Testis (tissue), 2 donors: ENCODE results near the gene CELF4.

Source experiments
- POLR2A ChIP-seq: fragments of 450-650 bp; IDR thresholded peaks from one replicate; pipeline ENCODE4 v1.6.1; 2017; ENCODE audit warnings: antibody characterized with exemption, mild to moderate bottlenecking, moderate library complexity
- TF ChIP-seq, protein P1 (sequence below), 3 experiments: fragments of 450-650 bp in 2 of 3; fragments of 200-600 bp in 1 of 3; sonication (generic) in 1 of 3; IDR thresholded peaks; one replicate each; pipeline ENCODE4 v1.5.1; 2016 to 2019; ENCODE audit warnings: antibody characterized with exemption in 3 of 3, mild to moderate bottlenecking in 2 of 3, moderate library complexity in 1 of 3

DNA sequence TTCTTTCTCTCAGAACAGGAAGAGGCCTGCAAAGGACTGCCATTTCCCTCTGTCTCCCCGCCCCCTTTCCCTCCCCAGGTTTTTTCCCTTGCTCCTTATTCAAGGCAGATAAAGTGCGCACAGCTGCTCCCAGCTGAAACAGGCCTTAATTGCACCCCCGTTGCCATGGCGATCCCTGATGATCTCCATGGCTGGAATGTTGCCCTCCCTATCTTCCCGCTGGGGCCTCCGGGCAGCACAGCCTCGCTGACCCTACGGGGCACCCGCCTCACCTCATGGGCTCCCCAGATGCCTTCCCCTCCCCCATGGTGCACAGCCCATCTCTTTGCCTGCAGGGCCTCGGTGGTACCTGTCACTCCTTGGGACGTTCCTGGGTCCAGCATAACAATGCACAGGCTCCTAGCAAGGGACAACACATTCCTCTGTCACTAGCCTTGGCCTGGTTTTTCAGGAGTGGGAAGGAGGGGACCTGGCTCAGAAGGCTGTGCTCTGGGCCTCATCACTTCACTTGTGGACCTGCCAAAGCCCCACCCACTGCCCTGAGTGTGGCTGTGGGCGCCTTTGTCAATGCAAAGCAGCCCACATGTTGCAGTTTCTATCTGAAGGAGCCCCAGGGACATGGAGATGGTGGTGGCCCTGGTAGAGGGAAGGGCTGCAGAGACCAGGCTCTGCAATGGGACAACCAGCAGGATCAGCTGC, 115.0 kb downstream of the CELF4 start:
- TF ChIP-seq, protein P1, sequence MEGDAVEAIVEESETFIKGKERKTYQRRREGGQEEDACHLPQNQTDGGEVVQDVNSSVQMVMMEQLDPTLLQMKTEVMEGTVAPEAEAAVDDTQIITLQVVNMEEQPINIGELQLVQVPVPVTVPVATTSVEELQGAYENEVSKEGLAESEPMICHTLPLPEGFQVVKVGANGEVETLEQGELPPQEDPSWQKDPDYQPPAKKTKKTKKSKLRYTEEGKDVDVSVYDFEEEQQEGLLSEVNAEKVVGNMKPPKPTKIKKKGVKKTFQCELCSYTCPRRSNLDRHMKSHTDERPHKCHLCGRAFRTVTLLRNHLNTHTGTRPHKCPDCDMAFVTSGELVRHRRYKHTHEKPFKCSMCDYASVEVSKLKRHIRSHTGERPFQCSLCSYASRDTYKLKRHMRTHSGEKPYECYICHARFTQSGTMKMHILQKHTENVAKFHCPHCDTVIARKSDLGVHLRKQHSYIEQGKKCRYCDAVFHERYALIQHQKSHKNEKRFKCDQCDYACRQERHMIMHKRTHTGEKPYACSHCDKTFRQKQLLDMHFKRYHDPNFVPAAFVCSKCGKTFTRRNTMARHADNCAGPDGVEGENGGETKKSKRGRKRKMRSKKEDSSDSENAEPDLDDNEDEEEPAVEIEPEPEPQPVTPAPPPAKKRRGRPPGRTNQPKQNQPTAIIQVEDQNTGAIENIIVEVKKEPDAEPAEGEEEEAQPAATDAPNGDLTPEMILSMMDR (IDR thresholded peaks at IDR 0.05) = no peak
- TF ChIP-seq POLR2A = no peak
